Adrenal gland (tissue), 12 donors: Measurements from ENCODE around the gene SLC25A41. TPM values are rescaled to one million over a fixed set of nuclear protein-coding genes. Genes with fewer than 3 reads are reported as not detected.

Source experiments
- DNase-seq, 7 donors: peaks; one replicate each; pipeline ENCODE4 v3.0.0-alpha.2; 2019 to 2020
- H3K27ac ChIP-seq, 5 donors: fragments of 200-600 bp; sonication (generic) in 4 of 5; 1 replicate in 3 of 5; 2 replicates in 2 of 5; pipeline versions ENCODE4 v1.5.1 to v1.8.0; 2016 to 2020; ENCODE audit warnings: mild to moderate bottlenecking in 1 of 5
- H3K27me3 ChIP-seq: fragments of 200-600 bp; 2 replicates; pipeline ENCODE4 v1.8.0; 2021
- H3K36me3 ChIP-seq, 2 donors: fragments of 200-600 bp; replicated peaks in 1 of 2; 1 replicate in 1 of 2; 2 replicates in 1 of 2; pipeline versions ENCODE4 v1.5.1 to v1.8.0; 2018 to 2022
- H3K4me1 ChIP-seq, 2 donors: fragments of 200-600 bp; replicated peaks in 1 of 2; 1 replicate in 1 of 2; 2 replicates in 1 of 2; pipeline versions ENCODE4 v1.5.1 to v1.8.0; 2018 to 2021
- H3K4me3 ChIP-seq, 4 donors: fragments of 200-600 bp; sonication (generic) in 3 of 4; one replicate each; pipeline ENCODE4 v1.5.1; 2016 to 2018
- H3K9me3 ChIP-seq, 3 donors: fragments of 200-600 bp; sonication (generic) in 1 of 3; replicated peaks in 1 of 3; 1 replicate in 2 of 3; 2 replicates in 1 of 3; pipeline versions ENCODE4 v1.5.1 to v1.8.0; 2016 to 2021
- POLR2A ChIP-seq, 2 donors: fragments of 450-650 bp; IDR thresholded peaks; one replicate each; pipeline ENCODE4 v1.6.1; 2017; ENCODE audit warnings: antibody characterized with exemption in 2 of 2, mild to moderate bottlenecking in 2 of 2, moderate library complexity in 1 of 2
- WGBS, 4 donors: extraction: QIAGEN DNeasy Blood & Tissue Kit in 2 of 4; methylation state at CpG; one replicate each; pipeline versions ENCODE4 v1.1.5 to v1.1.7; 2013 to 2017; 5-methylcytosine and 5-hydroxymethylcytosine counted together
- intact Hi-C, 2 donors: fragments of 100-400 bp; cut with DNase I; formaldehyde crosslinking; loops; one replicate each; pipeline versions ENCODE4 v1.14.1 to v1.15.0; 2022 to 2023
- polyA plus RNA-seq, 3 donors: library from polyadenylated mRNA; stranded (reverse); fragments of 200-250 nt in 2 of 3; fragments of 350-450 nt in 1 of 3; fragmentation: Illumina TruSeq in 1 of 3; extraction: RNeasy Lipid Tissue Mini Kit (QIAGEN cat#74804) in 1 of 3; gene quantifications; one replicate each; pipeline ENCODE4 v1.2.3, GENCODE V29; 2013 to 2014
- total RNA-seq, 9 donors: library from RNA; depleted of rRNA in 4 of 9; stranded (reverse); fragments of >200 nt in 4 of 9; fragments of 120-200 nt in 1 of 9; fragmentation: NEBNext Ultra II Directional in 1 of 9; extraction: Animal tissue kit (Norgen Biotek cat#: 25700) in 1 of 9; gene quantifications; one replicate each; pipeline versions ENCODE4 v1.1.0 to v1.2.4, GENCODE V29; 2013 to 2023
- TF ChIP-seq, protein P1 (sequence below), 6 experiments: fragments of 450-650 bp in 4 of 6; fragments of 200-600 bp in 2 of 6; sonication (generic) in 1 of 6; IDR thresholded peaks; 1 replicate in 5 of 6; 2 replicates in 1 of 6; pipeline versions ENCODE4 v1.5.1 to v1.8.0; 2016 to 2021; ENCODE audit warnings: antibody characterized with exemption in 6 of 6, mild to moderate bottlenecking in 2 of 6, moderate library complexity in 1 of 6
- donor health status: healthy with polysubstance abuse.
- donor health status: Bipolar disorder and iron deficiency.
- donor health status: DM: yes; HTN: yes; CAD: no.
- donor health status: DM: no; HTN: no; CAD: no.
- donor health status: DM: no; HTN: no; CAD: no.
- donor health status: DM: yes; HTN: yes; CAD: no.

Gene SLC25A41
- total and polyA plus RNA-seq, 12 donors = 0.18 to 1.4 (median 0.38) TPM; not detected in 6

DNA sequence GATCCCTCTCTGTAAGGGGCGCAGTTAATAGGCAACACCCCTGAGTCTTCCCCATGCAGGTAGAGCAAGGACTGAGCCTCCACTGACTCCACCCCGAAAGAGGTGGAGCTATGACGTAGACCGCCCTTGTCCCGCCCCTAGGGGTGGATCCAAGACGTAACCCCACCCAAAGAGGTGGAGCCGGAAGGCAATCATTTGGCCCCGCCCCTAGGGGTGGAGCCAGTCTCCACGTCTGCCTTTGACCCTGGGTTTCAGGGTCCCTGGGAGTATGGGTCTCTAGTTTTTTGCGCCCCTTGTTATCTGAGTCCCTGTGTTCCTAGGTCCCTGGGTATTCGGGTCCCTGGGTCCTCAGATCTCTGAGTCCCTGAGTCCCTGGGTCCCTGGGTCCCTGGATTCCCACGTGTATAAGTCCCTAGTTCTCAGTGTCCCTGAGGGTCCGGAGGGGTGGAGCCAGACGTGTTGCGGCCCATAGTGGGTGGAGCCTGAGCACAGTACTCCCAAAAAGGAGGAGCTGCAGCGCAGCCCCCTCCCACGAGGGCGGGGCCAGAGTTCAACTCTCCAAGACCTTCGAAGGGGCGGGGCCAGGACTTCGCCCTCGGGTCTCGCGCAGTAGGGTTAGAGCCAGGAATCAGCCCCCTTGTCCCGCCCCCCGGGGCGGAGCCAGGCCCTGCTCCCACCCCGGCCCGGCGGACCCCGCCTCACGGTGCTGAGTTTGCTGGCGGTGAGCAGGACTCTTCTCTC is 42.8 kb upstream of the SLC25A41 start:
- Histone ChIP-seq H3K36me3 (no peaks in the 10 kb centered on the region), H3K4me3 (peak overlapping the region in 1 of 4 donors; percentile 42), H3K27me3 (no peaks in the 10 kb centered on the region), H3K9me3 (no peaks in the 10 kb centered on the region), H3K27ac (no peak overlapping the region), H3K4me1 (peaks cover 3 to 17% of the 10 kb centered on the region in 2 donors)
- DNase-seq = peak; percentile 94 to 98 (median 97)
- TF ChIP-seq POLR2A (IDR thresholded peaks at IDR 0.05) = no peak
- TF ChIP-seq, protein P1, sequence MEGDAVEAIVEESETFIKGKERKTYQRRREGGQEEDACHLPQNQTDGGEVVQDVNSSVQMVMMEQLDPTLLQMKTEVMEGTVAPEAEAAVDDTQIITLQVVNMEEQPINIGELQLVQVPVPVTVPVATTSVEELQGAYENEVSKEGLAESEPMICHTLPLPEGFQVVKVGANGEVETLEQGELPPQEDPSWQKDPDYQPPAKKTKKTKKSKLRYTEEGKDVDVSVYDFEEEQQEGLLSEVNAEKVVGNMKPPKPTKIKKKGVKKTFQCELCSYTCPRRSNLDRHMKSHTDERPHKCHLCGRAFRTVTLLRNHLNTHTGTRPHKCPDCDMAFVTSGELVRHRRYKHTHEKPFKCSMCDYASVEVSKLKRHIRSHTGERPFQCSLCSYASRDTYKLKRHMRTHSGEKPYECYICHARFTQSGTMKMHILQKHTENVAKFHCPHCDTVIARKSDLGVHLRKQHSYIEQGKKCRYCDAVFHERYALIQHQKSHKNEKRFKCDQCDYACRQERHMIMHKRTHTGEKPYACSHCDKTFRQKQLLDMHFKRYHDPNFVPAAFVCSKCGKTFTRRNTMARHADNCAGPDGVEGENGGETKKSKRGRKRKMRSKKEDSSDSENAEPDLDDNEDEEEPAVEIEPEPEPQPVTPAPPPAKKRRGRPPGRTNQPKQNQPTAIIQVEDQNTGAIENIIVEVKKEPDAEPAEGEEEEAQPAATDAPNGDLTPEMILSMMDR (IDR thresholded peaks at IDR 0.05) = no peak
- 11 to 40% (median 15%) methylated on average over 1 to 32 of the region's 33 CpGs for WGBS, 4 donors
- intact Hi-C loops = no loop called here

DNA sequence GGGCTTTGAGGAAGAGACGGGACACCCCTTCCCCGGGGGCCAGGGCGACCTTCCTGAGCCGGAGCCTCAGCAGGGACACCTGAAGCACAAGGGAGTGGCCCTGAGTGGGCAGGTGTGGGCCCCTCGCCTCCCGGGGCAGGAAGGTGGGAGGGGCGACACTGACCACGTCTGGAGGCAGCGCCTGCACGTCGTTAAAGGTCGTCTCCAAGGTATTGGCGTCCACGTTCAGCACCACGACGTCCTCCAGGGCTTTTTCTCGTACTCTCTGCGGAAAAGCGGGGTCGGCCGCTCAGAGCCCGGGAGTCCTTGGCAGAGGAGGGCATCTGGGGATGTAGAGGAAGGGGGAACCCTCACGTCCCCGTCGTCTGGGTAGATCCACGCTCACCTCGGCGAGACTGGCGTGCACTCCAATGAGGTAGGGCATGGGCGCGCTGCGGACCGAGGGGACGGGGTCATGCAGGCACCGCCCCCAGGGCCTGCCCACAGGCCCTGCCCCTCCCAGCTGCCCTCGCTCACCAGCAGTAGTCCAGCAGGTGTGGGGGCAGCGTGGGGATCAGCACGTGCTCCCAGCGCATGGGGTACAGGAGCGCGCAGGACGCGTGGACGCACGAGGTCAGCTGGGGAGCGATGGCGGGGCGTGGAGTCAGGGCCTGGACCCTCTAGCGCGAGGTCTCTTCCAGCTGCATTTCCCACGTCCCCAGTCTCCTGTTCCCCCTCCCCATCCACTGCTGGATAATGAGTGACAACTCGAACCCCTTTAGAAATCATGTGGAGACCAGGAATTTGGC is 42.0 kb upstream of the SLC25A41 start:
- Histone ChIP-seq H3K36me3 (no peaks in the 10 kb centered on the region), H3K4me3 (peak overlapping the region in 1 of 4 donors; percentile 42), H3K27me3 (no peaks in the 10 kb centered on the region), H3K27ac (no peak overlapping the region), H3K9me3 (no peaks in the 10 kb centered on the region), H3K4me1 (peaks cover 3 to 17% of the 10 kb centered on the region in 2 donors)
- peak in 3 of 7 donors; percentile 36 to 45 (median 39) for DNase-seq
- TF ChIP-seq, protein P1 (IDR thresholded peaks at IDR 0.05) = no peak
- no peak for TF ChIP-seq POLR2A (IDR thresholded peaks at IDR 0.05)
- intact Hi-C loops = no loop called here
- 19 to 28% (median 24%) methylated on average over 32 to 52 of the region's 52 CpGs for WGBS, 4 donors

DNA sequence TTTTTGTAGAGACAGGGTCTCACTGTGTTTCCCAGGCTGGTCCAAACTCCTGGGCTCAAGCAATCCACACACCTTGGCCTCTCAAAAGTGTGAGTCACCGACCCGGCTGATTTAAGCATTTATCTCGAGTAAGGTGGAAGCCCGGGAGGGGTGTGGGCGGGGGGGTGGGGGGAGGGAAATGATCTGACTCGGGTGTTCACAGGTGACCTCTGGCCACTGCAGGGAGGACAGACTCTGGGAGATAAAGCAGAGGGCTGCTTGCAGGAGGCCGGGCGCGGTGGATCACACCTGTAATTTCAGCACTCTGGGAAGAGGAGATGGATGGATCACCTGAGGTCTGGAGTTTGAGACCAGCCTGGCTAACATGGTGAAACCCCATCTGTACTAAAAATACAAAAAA is 40.1 kb upstream of the SLC25A41 start:
- intact Hi-C loops = no loop called here
- whole genome bisulfite sequencing, 4 donors = 54 to 84% (median 59%) methylated on average over 8 to 9 of the region's 9 CpGs
- TF ChIP-seq, protein P1 (IDR thresholded peaks at IDR 0.05) = no peak
- TF ChIP-seq POLR2A (IDR thresholded peaks at IDR 0.05) = no peak
- Histone ChIP-seq H3K27ac (no peak overlapping the region), H3K4me1 (peaks cover 3 to 17% of the 10 kb centered on the region in 2 donors), H3K4me3 (no peak overlapping the region), H3K27me3 (no peaks in the 10 kb centered on the region), H3K36me3 (no peaks in the 10 kb centered on the region), H3K9me3 (no peaks in the 10 kb centered on the region)
- no peak for DNase-seq

DNA sequence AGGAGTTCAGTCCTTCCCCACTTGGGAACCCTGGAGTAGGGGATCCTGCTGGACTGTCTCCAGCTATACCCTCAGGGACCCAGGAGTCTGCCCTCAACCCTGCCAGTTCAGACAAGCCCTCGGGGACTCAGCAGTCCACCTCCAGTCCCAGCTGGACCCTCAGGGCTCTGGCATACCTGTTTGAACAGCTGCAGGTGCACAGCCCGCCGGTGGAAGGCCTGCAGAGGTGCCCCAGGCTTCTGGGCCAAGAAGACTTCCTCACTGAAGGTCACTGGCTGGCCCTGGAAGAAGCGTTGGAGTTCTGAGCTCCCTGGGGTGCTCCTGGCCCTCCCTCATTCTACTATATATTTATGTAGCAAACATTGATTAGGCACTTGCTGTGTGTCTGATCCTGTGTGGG is 39.1 kb upstream of the SLC25A41 start:
- TF ChIP-seq POLR2A (IDR thresholded peaks at IDR 0.05) = no peak
- TF ChIP-seq, protein P1 (IDR thresholded peaks at IDR 0.05) = no peak
- intact Hi-C loops = no loop called here
- Histone ChIP-seq H3K36me3 (no peaks in the 10 kb centered on the region), H3K4me3 (no peak overlapping the region), H3K27ac (no peak overlapping the region), H3K9me3 (no peaks in the 10 kb centered on the region), H3K27me3 (no peaks in the 10 kb centered on the region), H3K4me1 (peaks cover 3 to 17% of the 10 kb centered on the region in 2 donors)
- 14 to 72% (median 63%) methylated on average over 1 to 4 of the region's 4 CpGs for WGBS, 4 donors
- DNase-seq = no peak
